ENCODE data around the gene IFT88. TPM values are rescaled to one million over a fixed set of nuclear protein-coding genes. Genes with fewer than 3 reads are reported as not detected.
A peak's percentile ranks its signal among the peaks of the same experiment; 100 is the strongest.

IFT88 gene
- 8.6 and 13.3 TPM in 2 replicates for total RNA-seq (2012; rRNA removed)
- polyA plus RNA-seq (2012; rRNA removed): 4.5 and 5.5 TPM in 2 replicates
- 0.81 and 0.89 TPM in 2 replicates for polyA plus RNA-seq (2012; cell fraction: cytosol; rRNA removed)
- 1.5 and 11.0 TPM in 2 replicates for polyA plus RNA-seq (2012; cell fraction: nucleus; rRNA removed; ENCODE audit: low replicate concordance)
- Bru-seq, nascent RNA: percentile 64 among the genes with signal in this experiment
- BruChase-seq, experiment 1, labeled RNA remaining after a 6-hour chase: percentile 57 among the genes with signal in this experiment
- percentile 63 among the genes with signal in this experiment for BruChase-seq, experiment 2, labeled RNA remaining after a 2-hour chase
- long read RNA-seq, transcript IFT88-202 (26 exons, 2,856 nt): major isoform, 12 of 27 reads
- long read RNA-seq, partial matches to known transcripts: 6 of 27 reads
- long read RNA-seq, other reads (novel, unspliced or antisense): 9 of 27 reads

- H2BK20ac ChIP-seq (ENCODE audit: low read depth, low read length): peak within 1 kb of the TSS; percentile 65; the same call in 1 of the 2 replicates
- peak within 1 kb of the TSS; percentile 57; the same call in 1 of the 2 replicates for H2AK5ac ChIP-seq (ENCODE audit: low read depth, low read length)
- H2AFZ ChIP-seq (replicated peaks; ENCODE audit: low read length, poor library complexity): peak within 1 kb of the TSS; percentile 97
- H3K27ac ChIP-seq (ENCODE audit: insufficient read depth, low read length): peak within 1 kb of the TSS; percentile 98
- H2BK15ac ChIP-seq (ENCODE audit: low read depth, low read length): peak within 1 kb of the TSS; percentile 74; the same call in 2 of the 3 replicates
- in situ Hi-C loops (cut with MboI; ENCODE audit: low sequenced_read_pairs) (no loop called here), dilution Hi-C loops (cut with HindIII; ENCODE audit: low sequenced_read_pairs, unreplicated experiment) (no loop called here), intact Hi-C loops (cut with micrococcal nuclease) (loop anchor here (1.0 kb wide), 1 partner anchor 41 kb away; no protein-coding TSS in a partner anchor)
- H3K9ac ChIP-seq (ENCODE audit: low read depth, low read length): peak within 1 kb of the TSS; percentile 92
- H3K4me1 ChIP-seq (ENCODE audit: control insufficient read depth, insufficient read depth, low read length): no peaks in the 10 kb centered on the region
- H3K4me2 ChIP-seq (ENCODE audit: low read depth, low read length): peak within 1 kb of the TSS; percentile 94
- peak within 1 kb of the TSS; percentile 96 for H3K4me3 ChIP-seq (ENCODE audit: insufficient read depth, low read depth, low read length)
- H4K8ac ChIP-seq (ENCODE audit: low read depth in 2 of 2, low read length in 2 of 2): peak within 1 kb of the TSS; percentile 74 to 86
- peak within 1 kb of the TSS; percentile 93 for H3K4ac ChIP-seq (ENCODE audit: low read depth, low read length)
- H2BK5ac ChIP-seq (ENCODE audit: low read depth, low read length, poor library complexity, severe bottlenecking): peak within 1 kb of the TSS; percentile 97
- peak within 1 kb of the TSS; percentile 91 for H4K91ac ChIP-seq (ENCODE audit: insufficient read depth, low read depth, low read length)
- peak within 1 kb of the TSS; percentile 93 for H3K18ac ChIP-seq (ENCODE audit: low read depth, low read length)
- WGBS, 2 experiments (ENCODE audit: extremely low coverage in 2 of 2, insufficient read length in 1 of 2): 0% methylated on average over 27 of the region's 74 CpGs; no CpG with 5 or more reads in 1 of the 2 experiments
- peak within 1 kb of the TSS; percentile 87 for H2BK120ac ChIP-seq (ENCODE audit: low read depth, low read length)
- H3K23ac ChIP-seq (ENCODE audit: low read depth, low read length): peak within 1 kb of the TSS; percentile 94
- peak within 1 kb of the TSS; percentile 84 for H2AK9ac ChIP-seq (replicated peaks; ENCODE audit: low read depth, low read length, poor library complexity)
- peak; percentile 94 for ATAC-seq (ENCODE audit: low read depth)
- no peaks in the 10 kb centered on the region for H3K9me1 ChIP-seq (ENCODE audit: insufficient read depth, low read length)
- peak within 1 kb of the TSS; percentile 84 for H3K14ac ChIP-seq (replicated peaks; ENCODE audit: low read depth, low read length)
- CTCF ChIA-PET: interaction anchor here (0.6 kb wide), 1 partner anchor 757 kb away, joined by 6 read pairs; no protein-coding TSS in a partner anchor
- H4K5ac ChIP-seq (ENCODE audit: low read depth, low read length): peak within 1 kb of the TSS; percentile 91
- no peaks in the 10 kb centered on the region for H3K36me3 ChIP-seq (ENCODE audit: control insufficient read depth, insufficient read depth, low read length)
- peaks cover 8% of the 10 kb centered on the region for H3K9me3 ChIP-seq (ENCODE audit: control insufficient read depth, insufficient read depth, low read length)
- POLR2A ChIA-PET (ENCODE audit: unreplicated experiment): interaction anchor here (0.6 to 1.0 kb wide), 3 partner anchors 14 to 625 kb away, joined by 3 to 4 read pairs (median 4); no protein-coding TSS in a partner anchor
- H4K20me1 ChIP-seq (ENCODE audit: insufficient read depth, low read length): no peaks in the 10 kb centered on the region
- H3K79me1 ChIP-seq (ENCODE audit: low read depth in 1 of 2, low read length in 2 of 2): peaks cover 8 to 22% of the 10 kb centered on the region in 2 experiments; a peak in 3 of 4 replicates
- peak within 1 kb of the TSS; percentile 93 for H3K56ac ChIP-seq (ENCODE audit: extremely low read depth, insufficient read depth, low read length)
- DNase-seq: peak; percentile 85
- no peaks in the 10 kb centered on the region for H3K27me3 ChIP-seq (ENCODE audit: control insufficient read depth, insufficient read depth, low read length)
- BruUV-seq (replicated peaks): TSS peak; percentile 73
- TF ChIP-seq RFX5 (IDR thresholded peaks at IDR 0.05; ENCODE audit: low read depth, low read length) (no peak), MAZ (IDR thresholded peaks at IDR 0.05; ENCODE audit: borderline replicate concordance, low read depth, low read length) (peak; percentile 82; the same call in 1 of the 2 replicates), ELK1 (IDR thresholded peaks at IDR 0.05; ENCODE audit: borderline replicate concordance, low read depth, low read length) (no peak), MXI1 (IDR thresholded peaks at IDR 0.05; ENCODE audit: borderline replicate concordance, low read depth, low read length) (peak; percentile 75), CTCF (conservative IDR thresholded peaks at IDR 0.05; ENCODE audit: low read depth, low read length) (no peak), NFE2L2 (IDR thresholded peaks at IDR 0.05; ENCODE audit: low read depth, low read length) (no peak), RCOR1 (IDR thresholded peaks at IDR 0.05; ENCODE audit: insufficient replicate concordance, low read length) (no peak), USF2 (IDR thresholded peaks at IDR 0.05; ENCODE audit: low read depth, low read length) (no peak), BHLHE40 (IDR thresholded peaks at IDR 0.05; ENCODE audit: low read depth, low read length) (0 out of 2 replicates have a peak, but pooled peaks have one; percentile 1)
Observed at GRCh38 chr13:20566898-20567874, at the start of gene IFT88. Gene IFT88 (plus strand): TSS chr13:20567157. CDS start chr13:20574386, 7,229 bp downstream.

All from IMR-90 (cell line).